Stimulated activated CD8-positive, alpha-beta memory T cell treated with anti-CD3 and anti-CD28 coated beads, Interleukin-4, amount 100 ng/mL, for 24 hours (primary cell): ENCODE data around the gene SNRNP200.
A peak's percentile ranks its signal among the peaks of the same experiment; 100 is the strongest.
"Not testable (repeated sequence)": the region's sequence is repeated elsewhere in the genome, so short reads cannot be mapped to it uniquely, and the experiment has no call there.

Experiments used
- DNase-seq: peaks from one replicate; pipeline ENCODE4 v3.0.0-alpha.2; 2020; ENCODE audit warnings: low read depth

Gene SNRNP200

GRCh38 chr2:96325041-96325883, 19.9 kb upstream of the SNRNP200 start, which contains the start of gene ITPRIPL1:
ITPRIPL1 (plus strand) TSS chr2:96325317; CDS start chr2:96325840, 523 bp downstream.
- DNase-seq = peak; percentile 38

- DNase-seq = peak; percentile 25
Observed at GRCh38 chr2:96324721-96325040, 19.3 kb upstream of the SNRNP200 start.

- DNase-seq = no peak
Observed at GRCh38 chr2:96323849-96324248, 18.5 kb upstream of the SNRNP200 start.

- DNase-seq = no peak
Observed at GRCh38 chr2:96320728-96321622, 15.6 kb upstream of the SNRNP200 start.

- DNase-seq = no peak
Observed at GRCh38 chr2:96320326-96320725, 15.0 kb upstream of the SNRNP200 start.

- no peak for DNase-seq
Observed at GRCh38 chr2:96319396-96319795, 14.1 kb upstream of the SNRNP200 start.

- no peak for DNase-seq
Observed at GRCh38 chr2:96318723-96319122, 13.4 kb upstream of the SNRNP200 start.

GRCh38 chr2:96317584-96317997, 12.2 kb upstream of the SNRNP200 start:
- no peak for DNase-seq

- DNase-seq = no peak
Observed at GRCh38 chr2:96316999-96317398, 11.7 kb upstream of the SNRNP200 start.

- no peak for DNase-seq
Observed at GRCh38 chr2:96315400-96316071, 10.2 kb upstream of the SNRNP200 start.

GRCh38 chr2:96315005-96315399, 9.7 kb upstream of the SNRNP200 start:
- DNase-seq = no peak

GRCh38 chr2:96308248-96308647, 2.9 kb upstream of the SNRNP200 start:
- DNase-seq = no peak

GRCh38 chr2:96306370-96306769, 1.0 kb upstream of the SNRNP200 start:
- no peak for DNase-seq

GRCh38 chr2:96305979-96306308, 598 bp upstream of the SNRNP200 start:
- no peak for DNase-seq

- no peak for DNase-seq
Observed at GRCh38 chr2:96304606-96305005, 740 bp downstream of the SNRNP200 start.

- no peak for DNase-seq
Observed at GRCh38 chr2:96301865-96302264, 3.5 kb downstream of the SNRNP200 start.

- no peak for DNase-seq
Observed at GRCh38 chr2:96296925-96297324, 8.4 kb downstream of the SNRNP200 start.

- DNase-seq = not testable (repeated sequence)
Observed at GRCh38 chr2:96294271-96294670, 11.1 kb downstream of the SNRNP200 start.

GRCh38 chr2:96291751-96292150, 13.6 kb downstream of the SNRNP200 start:
- no peak for DNase-seq

- DNase-seq = no peak
Observed at GRCh38 chr2:96287273-96287856, 18.0 kb downstream of the SNRNP200 start.

GRCh38 chr2:96276787-96277499, 28.4 kb downstream of the SNRNP200 start:
- no peak for DNase-seq
